DMS114 treated with DMSO at 0.1 percent for 48 hours (cell line): ENCODE results near the gene FRMD5.
A peak's percentile ranks its signal among the peaks of the same experiment; 100 is the strongest.
"Not testable (repeated sequence)": the region's sequence is repeated elsewhere in the genome, so short reads cannot be mapped to it uniquely, and the experiment has no call there.

Experiments used
- DNase-seq: peaks from one replicate; lab custom pipeline; 2025; ENCODE audit not compliant: unreplicated experiment; lab: John Stamatoyannopoulos, UW

Gene FRMD5

DNA sequence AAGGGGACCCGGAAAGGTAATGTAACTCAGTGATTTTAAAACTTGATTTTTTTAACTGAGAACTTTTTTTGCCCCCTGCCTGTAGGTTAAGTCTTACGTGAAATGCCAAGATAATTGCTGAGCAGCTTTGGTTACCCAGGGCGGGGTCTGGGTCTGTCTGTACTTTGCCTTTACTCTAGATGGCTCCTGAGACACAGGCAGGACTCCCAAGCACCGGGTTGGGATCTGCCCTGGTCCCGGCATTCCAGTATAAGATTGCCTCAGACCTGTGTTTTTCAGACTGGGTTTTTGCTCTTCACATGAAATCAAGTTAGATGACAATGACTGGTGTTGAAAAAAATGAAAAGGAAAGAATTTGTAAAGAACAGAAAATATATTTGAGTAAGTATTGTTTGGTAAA, 328.0 kb downstream of the FRMD5 start:
- DNase-seq, result no peak

DNA sequence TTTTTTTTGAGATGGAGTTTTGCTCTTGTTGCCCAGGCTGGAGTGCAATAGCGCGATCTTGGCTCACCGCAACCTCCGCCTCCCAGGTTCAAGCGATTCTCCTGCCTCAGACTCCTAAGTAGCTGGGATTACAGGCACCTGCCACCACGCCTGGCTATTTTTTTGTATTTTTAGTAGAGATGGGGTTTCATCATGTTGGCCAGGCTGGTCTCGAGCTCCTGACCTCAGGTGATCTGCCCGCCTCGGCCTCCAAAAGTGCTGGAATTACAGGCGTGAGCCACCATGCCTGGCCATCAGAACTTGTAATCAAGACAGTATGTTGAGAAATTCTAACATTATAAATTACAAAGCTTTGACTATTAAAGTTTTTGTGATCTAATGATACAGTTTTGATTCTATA, 328.4 kb downstream of the FRMD5 start:
- DNase-seq, result not testable (repeated sequence)

DNA sequence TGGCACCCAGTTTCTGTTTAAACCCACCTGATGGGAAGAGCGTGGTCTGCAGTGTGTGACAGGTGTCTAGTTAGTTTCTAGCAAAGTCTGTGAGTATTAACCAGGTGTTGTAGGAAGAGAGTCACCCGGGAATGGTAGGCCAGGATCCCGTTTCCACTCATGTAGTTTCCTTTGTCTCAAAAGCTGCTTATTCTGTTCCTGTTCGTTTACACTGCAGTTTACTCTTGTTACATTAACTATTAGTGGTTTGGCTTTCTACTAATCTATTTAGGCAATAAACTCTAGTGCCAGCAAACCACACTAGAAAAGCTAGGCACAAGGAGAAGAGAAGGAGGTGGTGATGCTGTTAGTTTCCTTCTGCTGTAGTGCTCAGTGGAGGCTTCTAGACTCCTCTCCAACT, 335.5 kb downstream of the FRMD5 start:
- DNase-seq, result no peak

DNA sequence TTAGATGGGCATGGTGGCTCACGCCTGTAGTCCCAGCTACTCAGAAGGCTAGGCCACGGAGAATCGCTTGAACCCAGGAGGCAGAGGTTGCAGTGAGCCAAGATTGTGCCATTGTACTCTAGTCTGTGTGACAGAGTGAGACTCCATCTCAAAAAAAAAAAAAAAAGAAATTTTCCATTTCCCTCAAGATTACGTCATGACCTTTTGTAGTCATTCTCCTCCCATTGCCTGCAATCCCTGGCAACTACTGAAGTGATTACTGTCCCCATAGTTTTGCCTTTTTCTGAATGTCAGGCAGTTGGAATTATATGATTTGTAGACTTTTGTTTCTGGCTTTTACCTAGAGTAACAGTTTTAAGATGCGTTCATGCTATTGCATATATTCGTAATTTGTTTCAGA, 340.3 kb downstream of the FRMD5 start:
- no peak for DNase-seq

DNA sequence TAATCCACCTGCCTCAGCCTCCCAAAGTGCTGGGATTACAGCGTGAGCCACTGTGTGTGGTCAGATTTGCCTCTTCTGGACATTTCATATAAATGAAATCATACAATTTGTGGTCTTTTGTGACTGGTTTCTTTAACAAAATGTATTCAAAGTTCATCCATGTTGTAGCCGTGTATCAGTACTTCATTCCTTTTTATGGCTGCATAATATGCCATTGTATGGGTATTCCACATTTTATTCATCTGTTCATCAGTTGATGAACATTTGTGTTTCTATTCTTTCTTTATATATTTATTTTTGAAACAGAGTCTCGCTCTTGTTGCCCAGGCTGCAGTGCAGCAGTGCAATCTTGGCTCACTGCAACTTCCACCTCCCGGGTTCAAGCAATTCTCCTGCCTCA, 342.5 kb downstream of the FRMD5 start:
- DNase-seq, result no peak

DNA sequence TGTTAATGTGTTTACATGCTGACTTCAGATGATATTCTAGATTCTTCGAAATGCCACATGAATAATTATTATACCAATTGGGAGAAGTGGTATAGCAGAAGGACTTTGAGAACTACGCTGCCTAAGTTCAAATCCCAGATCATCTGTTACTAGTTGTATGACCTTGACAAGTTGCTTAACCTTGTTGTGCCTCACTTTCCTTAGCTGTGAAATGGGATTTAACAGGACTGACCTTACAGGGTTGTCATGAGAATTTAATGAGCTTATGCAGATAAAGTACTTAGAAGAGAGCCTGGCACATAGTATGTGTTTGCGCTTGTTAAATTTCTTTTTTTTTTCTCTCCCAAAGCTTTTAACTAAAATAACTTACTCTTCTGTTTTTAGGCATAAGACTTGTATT, 343.8 kb downstream of the FRMD5 start:
- DNase-seq, result no peak

DNA sequence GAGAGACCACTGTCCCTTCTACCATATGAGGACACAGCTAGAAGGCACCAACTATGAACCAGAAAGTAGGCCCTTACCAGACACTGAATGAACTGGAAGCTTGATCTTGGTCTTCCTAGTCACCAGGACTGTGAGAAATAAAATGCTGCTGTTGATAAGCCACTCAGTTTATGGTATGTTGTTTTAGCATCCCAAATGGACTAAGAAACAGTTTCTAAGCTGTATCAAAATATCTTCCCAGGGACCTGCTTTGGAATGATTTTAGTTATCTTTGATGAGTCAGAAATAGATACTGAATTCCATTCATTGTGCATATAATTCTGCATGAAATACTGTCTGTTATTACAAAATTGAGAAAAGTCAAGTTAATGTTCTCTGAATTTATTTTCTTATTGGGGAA, 349.6 kb downstream of the FRMD5 start:
- no peak for DNase-seq

DNA sequence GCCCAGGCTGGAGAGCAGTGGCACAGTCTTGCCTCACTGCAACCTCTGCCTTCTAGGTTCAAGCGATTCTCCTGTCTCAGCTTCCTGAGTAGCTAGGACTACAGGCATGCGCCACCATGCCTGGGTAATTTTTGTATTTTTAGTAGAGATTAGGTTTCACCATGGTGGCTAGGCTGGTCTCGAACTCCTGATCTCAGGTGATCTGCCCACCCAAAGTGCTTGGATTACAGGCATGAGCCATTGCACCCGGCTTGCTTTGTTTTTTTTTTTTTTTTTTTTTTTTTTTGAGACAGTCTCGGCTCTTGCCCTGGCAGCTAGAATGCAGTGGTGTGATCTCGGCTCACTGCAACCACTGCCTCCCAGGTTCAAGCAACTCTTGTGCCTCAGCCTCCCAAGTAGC, 362.6 kb downstream of the FRMD5 start:
- DNase-seq, result not testable (repeated sequence)

DNA sequence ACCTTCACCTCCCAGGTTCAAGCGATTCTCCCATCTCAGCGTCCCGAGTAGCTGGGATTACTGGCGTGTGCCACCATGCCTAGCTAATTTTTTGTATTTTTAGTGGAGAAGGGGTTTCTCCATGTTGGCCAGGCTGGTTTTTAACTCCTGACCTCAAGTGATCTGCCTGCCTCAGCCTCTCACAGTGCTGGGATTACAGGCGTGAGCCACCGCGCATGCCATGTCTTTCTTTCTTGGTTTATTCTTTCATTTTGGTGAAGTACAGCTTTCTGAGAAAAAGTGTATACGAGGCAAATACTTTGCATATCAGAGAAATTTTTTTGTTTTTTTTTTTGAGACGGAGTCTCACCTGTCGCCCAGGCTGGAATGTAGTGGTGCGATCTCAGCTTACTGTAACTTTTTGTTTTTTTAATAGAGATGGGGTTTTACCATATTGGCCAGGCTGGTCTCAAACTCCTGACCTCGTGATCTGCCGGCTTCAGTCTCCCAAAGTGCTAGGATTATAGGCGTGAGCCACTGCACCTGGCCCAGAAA, 363.5 kb downstream of the FRMD5 start:
- not testable (repeated sequence) for DNase-seq

DNA sequence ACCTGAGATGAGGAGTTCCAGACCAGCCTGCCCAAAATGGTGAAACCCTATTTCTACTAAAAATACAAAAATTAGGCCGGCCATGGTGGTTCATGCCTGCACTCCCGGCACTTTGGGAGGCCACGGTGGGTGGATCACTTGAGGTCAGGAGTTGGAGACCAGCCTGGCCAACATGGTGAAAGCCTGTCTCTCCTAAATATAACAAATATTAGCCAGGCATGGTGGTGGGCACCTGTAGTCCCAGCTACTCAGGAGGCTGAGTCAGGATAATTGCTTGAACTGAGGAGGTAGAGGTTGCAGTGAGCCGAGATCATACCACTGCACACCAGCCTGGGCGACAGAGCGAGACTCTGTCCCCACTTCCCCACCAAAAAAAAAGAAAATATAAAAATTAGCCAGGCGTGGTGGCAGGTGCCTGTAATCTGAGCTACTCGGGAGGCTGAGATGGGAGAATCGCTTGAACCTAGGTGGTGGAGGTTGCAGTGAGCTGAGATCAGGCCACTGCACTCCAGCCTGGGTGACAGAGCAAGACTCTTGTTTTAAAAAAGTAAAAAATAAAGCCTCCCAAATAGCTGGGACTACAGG, 364.3 kb downstream of the FRMD5 start:
- not testable (repeated sequence) for DNase-seq

DNA sequence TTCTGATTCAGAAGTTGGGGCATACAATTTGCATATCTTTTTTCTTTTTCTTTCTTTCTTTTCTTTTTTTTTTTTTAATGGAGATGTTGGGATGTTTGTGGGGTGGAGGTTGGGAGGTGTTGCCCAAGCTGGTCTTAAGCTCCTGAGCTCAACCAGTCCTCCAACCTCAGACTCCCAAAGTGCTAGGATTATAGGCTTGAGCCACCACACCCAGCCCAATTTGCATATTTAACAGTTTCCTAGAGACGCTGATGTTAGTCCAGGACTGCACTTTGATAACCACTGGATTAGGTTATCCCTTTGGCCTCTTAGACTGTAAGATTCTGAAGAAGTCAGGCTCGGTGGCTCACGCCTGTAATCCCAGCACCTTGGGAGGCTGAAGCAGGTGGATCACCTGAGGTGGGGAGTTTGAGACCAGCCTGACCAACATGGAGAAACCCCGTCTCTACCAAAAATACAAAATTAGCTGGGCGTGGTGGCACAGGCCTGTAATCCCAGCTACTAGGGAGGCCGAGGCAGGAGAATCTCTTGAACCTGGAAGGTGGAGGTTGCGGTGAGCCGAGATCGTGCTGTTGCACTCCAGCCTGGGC, 365.0 kb downstream of the FRMD5 start:
- not testable (repeated sequence) for DNase-seq

DNA sequence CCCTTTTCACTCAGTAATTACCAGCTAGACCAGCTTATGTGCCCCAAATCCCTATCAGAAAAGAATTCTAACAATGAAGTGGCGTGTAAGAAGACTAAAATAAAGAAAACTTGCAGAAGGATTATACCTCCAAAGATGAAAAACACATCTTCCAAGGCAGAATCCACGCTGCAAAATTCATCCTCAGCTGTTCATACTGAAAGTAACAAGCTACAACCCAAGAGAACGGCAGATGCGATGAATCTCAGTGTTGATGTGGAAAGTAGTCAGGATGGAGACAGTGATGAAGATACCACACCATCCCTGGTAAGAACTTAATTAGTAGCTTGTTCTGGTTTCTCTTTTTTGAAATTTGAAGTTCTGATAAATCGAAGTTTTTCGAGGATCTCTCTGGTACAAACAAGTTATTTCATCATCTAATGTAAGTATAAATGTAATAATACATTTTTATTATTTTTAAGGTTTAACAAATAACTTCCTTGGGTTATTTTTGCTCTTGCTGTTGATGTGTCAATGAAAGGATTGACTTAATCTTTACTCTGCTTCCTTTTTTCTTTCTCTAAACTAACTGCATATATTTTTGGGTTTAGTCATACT, 366.9 kb downstream of the FRMD5 start:
- peak; percentile 35 for DNase-seq

DNA sequence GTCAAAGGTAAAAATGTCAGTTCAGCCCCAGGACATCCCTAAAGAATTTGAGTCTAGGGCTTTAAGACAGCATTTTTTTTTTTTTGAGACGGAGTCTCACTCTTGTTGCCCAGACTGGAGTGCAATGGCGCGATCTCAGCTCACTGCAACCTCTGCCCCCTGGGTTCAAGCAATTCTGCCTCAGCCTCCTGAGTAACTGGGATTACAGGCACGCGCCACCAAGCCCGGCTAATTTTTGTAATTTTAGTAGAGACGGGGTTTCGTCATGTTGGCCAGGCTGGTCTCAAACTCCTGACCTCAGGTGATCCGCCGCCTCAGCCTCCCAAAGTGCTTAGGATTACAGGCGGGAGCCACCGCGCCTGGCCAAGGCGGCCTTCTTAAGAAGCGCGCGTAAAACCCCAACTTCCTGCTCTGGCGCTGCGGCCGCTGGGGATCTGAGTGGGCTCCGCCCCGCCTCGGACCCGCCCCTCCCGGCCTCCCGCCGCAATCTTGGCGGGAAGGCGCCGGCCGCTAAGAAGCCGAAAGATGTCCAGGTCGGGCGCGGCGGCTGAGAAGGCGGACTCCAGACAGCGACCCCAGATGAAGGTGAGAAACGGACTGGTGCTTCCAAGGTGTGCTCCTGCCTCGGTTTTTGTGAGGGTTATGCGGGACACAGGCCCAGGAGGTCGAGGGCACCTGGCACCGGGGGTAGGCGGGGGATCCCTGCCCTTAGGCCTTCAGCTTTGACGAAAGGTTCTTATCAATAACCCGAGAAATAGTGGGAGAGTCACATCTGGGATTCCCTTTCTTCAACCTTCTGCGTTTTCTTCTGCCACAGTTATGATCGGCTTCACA, 368.3 kb downstream of the FRMD5 start, which contains the start of gene WDR76:
TSS of gene WDR76 (plus strand) at position 495 of the 834 bp plus-strand sequence. CDS start at position 526, 31 bp downstream.
- DNase-seq, result peak; percentile 72

DNA sequence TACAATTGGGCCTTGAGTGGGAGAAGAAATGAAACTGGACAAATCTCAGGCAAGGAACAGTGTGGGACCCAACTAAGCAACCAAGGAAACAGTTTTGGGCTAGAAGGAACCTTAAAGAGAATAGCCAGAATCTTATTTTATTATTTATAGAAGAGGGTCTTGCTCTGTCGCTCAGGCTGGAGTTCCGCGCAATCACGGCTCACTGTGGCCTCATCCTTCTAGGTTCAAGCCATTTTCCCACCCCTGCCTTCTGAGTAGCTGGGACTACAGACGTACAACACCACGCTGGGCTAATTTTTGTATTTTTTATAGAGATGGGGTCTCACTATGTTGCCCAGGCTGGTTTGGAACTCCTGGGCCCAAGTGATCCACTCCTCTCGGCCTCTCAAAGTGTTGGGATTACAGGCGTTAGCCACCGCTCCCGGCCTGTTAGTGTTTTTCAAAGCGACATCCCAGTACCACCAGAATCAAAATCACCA, 369.0 kb downstream of the FRMD5 start:
- DNase-seq, result no peak

DNA sequence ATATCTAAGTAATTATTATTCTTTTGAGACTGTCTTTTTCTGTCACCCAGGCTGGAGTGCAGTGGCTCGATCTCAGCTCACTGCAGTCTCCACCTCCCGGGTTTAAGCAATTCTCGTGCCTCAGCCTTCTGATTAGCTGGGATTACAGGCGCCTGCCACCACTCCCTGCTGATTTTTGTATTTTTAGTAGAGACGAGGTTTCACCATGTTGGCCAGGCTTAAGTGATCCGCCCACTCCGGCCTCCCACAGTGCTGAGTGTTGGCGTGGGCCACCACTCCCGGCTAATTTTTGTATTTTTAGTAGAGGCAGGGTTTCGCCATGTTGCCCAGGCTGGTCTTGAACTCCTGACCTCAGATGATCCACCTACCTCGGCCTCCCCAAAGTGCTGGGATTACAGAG, 369.8 kb downstream of the FRMD5 start:
- DNase-seq, result not testable (repeated sequence)

DNA sequence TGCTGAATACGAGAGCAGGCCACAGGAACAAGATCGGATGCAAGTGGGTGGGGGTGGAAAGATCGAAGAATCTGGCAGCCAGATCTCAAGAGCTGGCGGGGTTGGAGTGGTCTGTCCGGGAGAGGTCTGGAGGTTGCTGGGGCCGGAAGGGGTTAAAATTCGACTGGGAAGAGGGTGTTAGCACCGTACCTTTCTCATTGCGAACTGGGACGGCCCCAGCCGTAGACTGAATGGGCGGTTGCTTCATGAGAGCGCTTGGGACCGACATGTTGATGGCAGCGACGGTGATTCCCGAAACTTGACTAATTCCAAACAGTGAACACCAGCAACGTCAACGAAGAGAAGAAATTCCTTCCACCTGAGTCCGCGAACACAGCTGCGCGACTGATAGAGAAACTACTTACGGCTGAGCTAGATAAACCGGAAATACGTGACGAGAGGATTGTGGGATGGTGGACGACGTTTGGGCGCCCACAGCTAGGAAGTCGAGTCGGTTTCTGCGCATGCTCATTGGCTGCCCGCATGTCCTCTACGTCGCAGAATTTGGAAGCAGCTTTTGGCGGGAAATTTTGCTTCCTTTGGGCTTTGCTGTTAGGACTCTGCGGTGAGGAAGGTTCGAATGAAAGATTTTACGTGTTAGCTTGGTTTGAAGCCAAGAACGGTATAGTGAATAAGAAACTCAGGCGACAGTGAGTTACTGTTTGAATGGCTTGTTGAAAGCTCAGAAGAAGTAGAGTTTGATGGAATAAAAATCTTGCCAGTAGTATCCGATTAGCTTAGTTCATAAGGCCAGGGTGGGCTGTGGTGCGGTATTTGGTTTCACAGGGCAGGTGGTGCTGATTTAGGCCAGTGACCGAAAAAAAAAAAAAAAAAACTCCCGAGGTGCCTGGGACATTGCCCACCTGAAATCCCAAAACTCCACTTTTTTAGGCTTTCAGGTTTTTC, 370.5 kb downstream of the FRMD5 start, which contains the start of gene MFAP1:
TSS of gene MFAP1 (minus strand) at position 389 of the 945 bp plus-strand sequence. CDS start at position 268, 121 bp downstream.
- DNase-seq, result peak; percentile 97

DNA sequence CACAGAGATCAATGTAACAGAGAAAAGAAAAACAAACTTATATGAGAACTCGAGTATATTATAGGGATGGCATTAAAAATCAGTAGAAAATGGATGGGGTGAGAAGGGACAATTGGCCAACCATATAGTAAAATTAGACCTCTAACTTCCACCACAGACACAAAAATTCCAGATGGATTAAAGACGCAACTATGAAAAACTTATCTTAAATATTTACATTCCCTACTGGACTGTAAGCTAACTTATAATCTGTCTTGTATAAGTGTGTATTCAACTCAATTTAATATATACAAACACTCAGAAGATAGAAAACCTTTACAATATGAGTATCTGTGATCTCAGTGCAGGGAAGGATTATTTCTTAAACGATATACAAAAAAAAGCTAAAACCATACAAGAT, 373.6 kb downstream of the FRMD5 start:
- no peak for DNase-seq
